Vagina (tissue), 2 donors: ENCODE results near the gene SPINDOC. TPM values are rescaled to one million over a fixed set of nuclear protein-coding genes. Genes with fewer than 3 reads are reported as not detected.

Source experiments
- DNase-seq, 2 donors: peaks; one replicate each; pipeline ENCODE4 v3.0.0-alpha.2; 2017; ENCODE audit errors: extremely low spot score in 2 of 2
- H3K27ac ChIP-seq: fragments of 200-600 bp; sonication (generic); one replicate; pipeline ENCODE4 v1.5.1; 2019
- H3K27me3 ChIP-seq: fragments of 200-600 bp; sonication (generic); one replicate; pipeline ENCODE4 v1.5.1; 2019
- H3K36me3 ChIP-seq, 2 donors: fragments of 200-600 bp; sonication (generic); one replicate each; pipeline ENCODE4 v1.5.1; 2017 to 2019
- H3K4me1 ChIP-seq: fragments of 200-600 bp; sonication (generic); one replicate; pipeline ENCODE4 v1.5.1; 2019
- H3K4me3 ChIP-seq, 2 donors: fragments of 200-600 bp; sonication (generic); 1 replicate in 1 of 2; 2 replicates in 1 of 2; pipeline ENCODE4 v1.5.1; 2016 to 2019
- H3K9me3 ChIP-seq: fragments of 200-600 bp; sonication (generic); one replicate; pipeline ENCODE4 v1.5.1; 2019
- POLR2A ChIP-seq, 2 donors: fragments of 450-650 bp; IDR thresholded peaks; one replicate each; pipeline ENCODE4 v1.6.1; 2017; ENCODE audit warnings: antibody characterized with exemption in 2 of 2, mild to moderate bottlenecking in 2 of 2, moderate library complexity in 2 of 2
- POLR2AphosphoS5 ChIP-seq, 2 donors: sonication (generic); formaldehyde crosslinking; IDR thresholded peaks; one replicate each; pipeline ENCODE4 v1.9.0; 2017; ENCODE audit warnings: antibody characterized with exemption in 2 of 2, mild to moderate bottlenecking in 2 of 2, low read depth in 1 of 2; ENCODE audit not compliant: insufficient read depth in 1 of 2
- intact Hi-C: fragments of 100-400 bp; cut with DNase I; formaldehyde crosslinking; loops from one replicate; pipeline ENCODE4 v1.15.1; 2023
- total RNA-seq: library from RNA; depleted of rRNA; stranded (reverse); fragments of >200 nt; gene quantifications from one replicate; pipeline ENCODE4 v1.2.3, GENCODE V29; 2016
- TF ChIP-seq, protein P1 (sequence below), 3 experiments: fragments of 450-650 bp in 2 of 3; fragments of 200-600 bp in 1 of 3; sonication (generic) in 1 of 3; IDR thresholded peaks; one replicate each; pipeline ENCODE4 v1.5.1; 2017 to 2019; ENCODE audit warnings: antibody characterized with exemption in 3 of 3, mild to moderate bottlenecking in 2 of 3, moderate library complexity in 2 of 3

The SPINDOC gene
- total RNA-seq, 1 donor from 2014 or later, result 6.6 TPM

DNA sequence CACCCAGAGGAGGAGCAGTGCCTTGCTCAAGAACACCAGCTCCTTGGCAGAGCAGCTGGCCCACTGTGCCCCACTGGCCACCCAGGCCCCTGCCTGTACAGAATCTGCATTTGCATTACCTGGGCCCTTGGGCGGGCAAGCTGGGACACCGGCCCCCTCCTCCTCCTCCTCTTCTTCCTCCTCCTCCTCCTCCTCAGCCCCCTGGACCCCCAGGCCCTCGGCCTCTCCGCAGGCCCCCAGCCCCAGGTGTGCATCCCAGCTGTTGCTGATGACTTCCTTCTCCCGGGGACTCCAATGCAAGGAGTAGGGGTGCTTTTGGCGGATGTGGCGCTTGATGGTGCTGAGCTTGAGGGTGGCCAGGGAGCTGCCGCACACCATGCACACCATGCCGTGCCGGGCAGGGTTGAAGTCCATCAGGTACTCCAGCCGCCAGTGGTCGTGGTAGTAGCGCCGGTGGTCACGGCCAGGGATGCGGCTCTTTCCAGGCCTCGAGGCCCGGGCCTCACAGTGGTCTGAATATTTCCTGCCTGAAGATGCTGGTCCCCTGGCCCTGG lies 47.5 kb upstream of the SPINDOC start:
- Histone ChIP-seq H3K27ac (peak overlapping the region; percentile 93), H3K36me3 (no peaks in the 10 kb centered on the region), H3K9me3 (no peaks in the 10 kb centered on the region), H3K4me3 (no peak overlapping the region), H3K4me1 (peaks cover 54% of the 10 kb centered on the region), H3K27me3 (no peaks in the 10 kb centered on the region)
- DNase-seq, result no peak
- TF ChIP-seq POLR2A (IDR thresholded peaks at IDR 0.05), result no peak
- no peak for TF ChIP-seq POLR2AphosphoS5 (IDR thresholded peaks at IDR 0.05; ENCODE audit: insufficient read depth in 1 of 2, low read depth in 1 of 2)
- TF ChIP-seq, protein P1, sequence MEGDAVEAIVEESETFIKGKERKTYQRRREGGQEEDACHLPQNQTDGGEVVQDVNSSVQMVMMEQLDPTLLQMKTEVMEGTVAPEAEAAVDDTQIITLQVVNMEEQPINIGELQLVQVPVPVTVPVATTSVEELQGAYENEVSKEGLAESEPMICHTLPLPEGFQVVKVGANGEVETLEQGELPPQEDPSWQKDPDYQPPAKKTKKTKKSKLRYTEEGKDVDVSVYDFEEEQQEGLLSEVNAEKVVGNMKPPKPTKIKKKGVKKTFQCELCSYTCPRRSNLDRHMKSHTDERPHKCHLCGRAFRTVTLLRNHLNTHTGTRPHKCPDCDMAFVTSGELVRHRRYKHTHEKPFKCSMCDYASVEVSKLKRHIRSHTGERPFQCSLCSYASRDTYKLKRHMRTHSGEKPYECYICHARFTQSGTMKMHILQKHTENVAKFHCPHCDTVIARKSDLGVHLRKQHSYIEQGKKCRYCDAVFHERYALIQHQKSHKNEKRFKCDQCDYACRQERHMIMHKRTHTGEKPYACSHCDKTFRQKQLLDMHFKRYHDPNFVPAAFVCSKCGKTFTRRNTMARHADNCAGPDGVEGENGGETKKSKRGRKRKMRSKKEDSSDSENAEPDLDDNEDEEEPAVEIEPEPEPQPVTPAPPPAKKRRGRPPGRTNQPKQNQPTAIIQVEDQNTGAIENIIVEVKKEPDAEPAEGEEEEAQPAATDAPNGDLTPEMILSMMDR (IDR thresholded peaks at IDR 0.05), result no peak
- intact Hi-C loops, result loop anchor here (10.0 kb wide), 1 partner anchor 179 kb away; no protein-coding TSS in a partner anchor

DNA sequence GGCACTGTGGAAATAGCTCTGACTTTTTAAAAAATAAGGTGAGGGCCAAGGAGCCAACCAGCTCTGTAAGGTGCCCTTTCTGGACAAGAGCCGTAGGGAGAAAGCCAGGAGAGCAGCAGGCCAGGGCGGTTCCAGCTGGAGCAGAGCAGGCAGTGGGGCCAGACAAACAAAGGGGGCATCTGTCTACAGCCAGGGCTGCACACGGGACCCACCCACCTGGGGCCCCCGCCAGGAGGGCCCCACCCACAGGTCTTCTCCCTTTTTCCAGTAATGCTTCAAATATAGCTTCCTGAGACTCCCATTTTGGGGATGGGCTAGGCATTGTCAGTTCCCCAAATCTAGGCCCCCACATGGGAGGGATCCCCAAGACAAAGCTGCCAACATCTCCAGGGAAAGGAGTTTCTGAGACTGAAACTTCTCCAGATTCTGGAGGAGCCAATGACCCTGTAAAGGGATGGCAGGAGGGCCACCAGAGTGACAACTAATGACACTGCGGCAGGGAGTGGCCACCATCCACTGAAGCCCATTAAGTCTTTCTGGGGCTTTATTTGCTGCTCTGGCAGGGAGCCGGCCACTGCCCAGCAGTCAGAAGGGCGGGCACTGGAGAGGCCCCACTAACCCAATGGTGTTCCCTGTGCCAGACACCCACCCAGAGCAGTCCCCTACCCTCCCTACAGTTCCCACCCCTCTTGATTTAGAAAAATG lies 46.6 kb upstream of the SPINDOC start:
- H3K36me3 ChIP-seq, result no peaks in the 10 kb centered on the region
- no peak for TF ChIP-seq POLR2AphosphoS5 (IDR thresholded peaks at IDR 0.05; ENCODE audit: insufficient read depth in 1 of 2, low read depth in 1 of 2)
- TF ChIP-seq POLR2A (IDR thresholded peaks at IDR 0.05), result no peak
- TF ChIP-seq, protein P1 (IDR thresholded peaks at IDR 0.05), result no peak
- intact Hi-C loops, result loop anchor here (10.0 kb wide), 1 partner anchor 178 kb away; no protein-coding TSS in a partner anchor
- no peaks in the 10 kb centered on the region for H3K27me3 ChIP-seq
- no peak for DNase-seq
- no peaks in the 10 kb centered on the region for H3K9me3 ChIP-seq
- peak overlapping the region; percentile 93 for H3K27ac ChIP-seq
- H3K4me1 ChIP-seq, result peaks cover 53% of the 10 kb centered on the region
- peak overlapping the region; percentile 62 to 98 for H3K4me3 ChIP-seq

DNA sequence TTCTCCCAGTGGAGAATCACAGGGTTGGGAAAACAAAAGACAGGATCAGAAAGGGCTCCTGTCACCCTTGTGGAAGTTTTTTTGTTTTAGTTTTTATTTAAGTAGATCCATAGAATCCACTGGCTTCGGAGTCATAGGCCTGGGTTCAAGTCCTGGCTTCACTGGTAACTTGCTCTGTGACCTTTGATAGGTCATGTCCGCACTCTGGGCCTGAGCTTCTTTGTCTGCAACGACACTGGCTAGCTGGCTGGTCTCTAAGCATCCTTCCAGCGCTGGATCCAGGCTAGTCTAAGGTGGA lies 46.0 kb upstream of the SPINDOC start:
- Histone ChIP-seq H3K4me3 (peak overlapping the region; percentile 62 to 98), H3K4me1 (peaks cover 48% of the 10 kb centered on the region), H3K36me3 (no peaks in the 10 kb centered on the region), H3K9me3 (no peaks in the 10 kb centered on the region), H3K27ac (peak overlapping the region; percentile 93), H3K27me3 (no peaks in the 10 kb centered on the region)
- DNase-seq, result no peak
- TF ChIP-seq POLR2AphosphoS5 (IDR thresholded peaks at IDR 0.05; ENCODE audit: insufficient read depth in 1 of 2, low read depth in 1 of 2), result no peak
- TF ChIP-seq, protein P1 (IDR thresholded peaks at IDR 0.05), result no peak
- no peak for TF ChIP-seq POLR2A (IDR thresholded peaks at IDR 0.05)
- intact Hi-C loops, result loop anchor here (10.0 kb wide), 1 partner anchor 178 kb away; no protein-coding TSS in a partner anchor

DNA sequence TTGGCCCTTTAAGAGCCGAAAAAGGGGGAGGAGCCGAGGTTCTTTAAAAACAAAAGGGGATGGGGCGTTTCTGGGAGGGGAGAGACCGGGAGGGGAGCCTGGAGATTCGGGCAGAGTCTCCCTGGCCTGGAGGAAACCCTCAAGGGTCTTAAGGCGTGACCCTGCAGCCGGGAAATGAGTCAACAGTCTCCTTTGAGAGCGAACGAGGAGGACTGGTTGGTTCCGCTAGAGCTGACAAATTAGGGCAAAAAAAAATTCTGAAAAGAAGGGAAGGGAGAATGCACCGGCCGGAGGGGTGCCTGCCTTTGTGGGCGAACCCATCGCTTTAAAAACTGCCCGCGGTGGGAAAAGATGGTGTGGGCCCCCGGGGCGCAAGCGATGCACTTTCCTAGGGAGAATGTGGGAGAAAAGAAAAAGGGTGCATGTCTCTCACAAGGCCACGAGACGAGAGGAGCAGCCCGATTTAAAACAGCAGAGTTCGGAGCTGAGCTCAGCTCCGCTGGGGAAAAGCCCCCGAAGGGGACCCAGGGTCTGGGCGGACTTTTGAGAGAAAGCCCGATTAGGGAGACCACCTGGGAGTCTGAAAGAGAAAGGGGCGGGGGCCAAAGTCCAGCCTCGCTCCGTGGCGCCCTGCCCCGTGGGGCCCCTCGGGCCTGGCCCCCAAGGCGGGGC lies 45.6 kb upstream of the SPINDOC start:
- H3K36me3 ChIP-seq, result no peaks in the 10 kb centered on the region
- no peaks in the 10 kb centered on the region for H3K9me3 ChIP-seq
- peaks cover 43% of the 10 kb centered on the region for H3K4me1 ChIP-seq
- DNase-seq, result peak in 1 of 2 donors; percentile 89
- peak overlapping the region; percentile 93 for H3K27ac ChIP-seq
- no peaks in the 10 kb centered on the region for H3K27me3 ChIP-seq
- intact Hi-C loops, result loop anchor here (10.0 kb wide), 1 partner anchor 177 kb away; no protein-coding TSS in a partner anchor
- H3K4me3 ChIP-seq, result peak overlapping the region; percentile 62 to 98
- TF ChIP-seq, protein P1 (IDR thresholded peaks at IDR 0.05), result no peak
- TF ChIP-seq POLR2A (IDR thresholded peaks at IDR 0.05), result peak in 1 of 2 donors; percentile 36
- TF ChIP-seq POLR2AphosphoS5 (IDR thresholded peaks at IDR 0.05; ENCODE audit: insufficient read depth in 1 of 2, low read depth in 1 of 2), result peak; percentile 33 to 77
